ENCODE measurements around the gene PPP1R11. TPM values are rescaled to one million over a fixed set of nuclear protein-coding genes. Genes with fewer than 3 reads are reported as not detected.

The PPP1R11 gene
- total and polyA plus RNA-seq, 2 of the 13 experiments (the other 11 are each of a cell fraction or from before 2014, with no cell fraction given): 32.1 to 58.9 TPM

DNA sequence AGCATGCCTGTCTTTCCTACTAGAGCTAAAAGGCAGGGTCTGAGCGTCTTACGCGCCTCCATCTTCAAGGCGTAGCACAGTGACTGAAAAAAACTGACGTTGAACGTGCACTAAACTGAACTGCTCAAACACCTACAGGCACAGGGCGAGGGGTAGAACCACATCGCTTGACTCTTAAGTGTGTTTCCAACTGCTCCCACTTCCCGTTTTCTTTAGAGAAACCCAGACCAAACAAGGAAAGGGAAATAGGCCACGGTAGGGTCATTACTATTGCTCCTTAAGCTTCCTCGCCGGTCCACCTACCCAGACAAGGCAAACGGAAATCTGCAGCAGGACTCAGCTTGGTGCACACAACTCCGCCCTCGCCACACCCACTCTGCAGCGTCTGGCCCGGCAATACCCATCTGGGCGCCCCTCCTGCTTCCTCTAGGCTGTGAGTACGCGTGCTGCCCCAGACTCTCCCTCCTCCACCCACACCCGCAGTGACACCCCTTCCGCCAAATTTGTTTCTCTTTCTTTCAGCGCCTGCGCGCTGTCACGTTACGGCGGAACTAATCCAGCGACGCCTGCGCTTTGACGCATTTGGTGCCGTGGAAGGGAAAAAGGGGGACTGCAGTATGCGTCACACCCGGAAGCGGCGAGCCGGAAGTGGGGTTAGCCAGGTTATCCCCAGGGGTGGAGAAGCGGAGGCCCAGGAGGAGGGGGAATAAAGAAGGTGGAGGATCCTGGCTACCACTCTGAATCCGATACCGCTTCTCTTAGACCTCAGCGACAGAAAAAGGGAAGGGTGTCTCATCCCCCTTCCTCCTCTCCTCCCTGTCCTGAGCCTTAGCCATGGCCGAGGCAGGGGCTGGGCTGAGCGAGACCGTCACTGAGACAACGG is at the start of gene PPP1R11 (continued):
- TF ChIP-seq, protein P1, sequence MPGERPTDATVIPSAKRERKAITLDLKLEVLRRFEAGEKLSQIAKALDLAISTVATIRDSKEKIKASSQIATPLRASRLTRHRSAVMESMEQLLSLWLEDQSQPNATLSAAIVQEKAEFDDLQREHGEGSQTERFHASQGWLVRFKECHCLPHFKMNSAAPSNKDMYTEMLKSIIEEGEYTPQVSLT (CRISPR knock-in tag; IDR thresholded peaks at IDR 0.05; ENCODE audit: borderline replicate concordance, low read depth): peak; percentile 73; the same call in 1 of the 2 replicates
- TF ChIP-seq KAT7 (CRISPR knock-in tag; IDR thresholded peaks at IDR 0.05; ENCODE audit: borderline replicate concordance) (no peak), ZNF121 (CRISPR knock-in tag; IDR thresholded peaks at IDR 0.05) (0 out of 2 replicates have a peak, but pooled peaks have one; percentile 48), ZNF567 (CRISPR knock-in tag; IDR thresholded peaks at IDR 0.05; ENCODE audit: borderline replicate concordance) (peak; percentile 71), NFIB (CRISPR knock-in tag; IDR thresholded peaks at IDR 0.05; ENCODE audit: borderline replicate concordance) (no peak), RELA (CRISPR knock-in tag; IDR thresholded peaks at IDR 0.05) (0 out of 2 replicates have a peak, but pooled peaks have one; percentile 71), PRPF4 (IDR thresholded peaks at IDR 0.05; ENCODE audit: low read depth, low read length, poor library complexity, severe bottlenecking) (no peak), EED (CRISPR knock-in tag; IDR thresholded peaks at IDR 0.05) (no peak), SMAD1 (CRISPR knock-in tag; IDR thresholded peaks at IDR 0.05; ENCODE audit: borderline replicate concordance, low read depth) (peak; percentile 65; the same call in 1 of the 2 replicates), CEBPG (CRISPR knock-in tag; IDR thresholded peaks at IDR 0.05) (0 out of 2 replicates have a peak, but pooled peaks have one; percentile 29), ETV5 (CRISPR knock-in tag; IDR thresholded peaks at IDR 0.05; ENCODE audit: borderline replicate concordance) (peak; percentile 93), SOX13 (IDR thresholded peaks at IDR 0.05) (no peak), SOX13 (CRISPR knock-in tag; conservative IDR thresholded peaks at IDR 0.05 in 1 of 2, IDR thresholded peaks at IDR 0.05 in 1 of 2) (0 out of 4 replicates have a peak, but pooled peaks of 1 of the 2 experiments have one; percentile 29), CBFB (CRISPR knock-in tag; IDR thresholded peaks at IDR 0.05) (peak; percentile 66; the same call in 1 of the 2 replicates), KDM4B (CRISPR knock-in tag; IDR thresholded peaks at IDR 0.05) (peak; percentile 67; the same call in 1 of the 2 replicates), RFX1 (IDR thresholded peaks at IDR 0.05) (peak; percentile 88; the same call in 1 of the 2 replicates), ZNF777 (CRISPR knock-in tag; IDR thresholded peaks at IDR 0.05) (peak; percentile 48; the same call in 1 of the 2 replicates), KAT2B (IDR thresholded peaks at IDR 0.05; ENCODE audit: borderline replicate concordance, low read depth, low read length) (no peak), ZNF501 (CRISPR knock-in tag; IDR thresholded peaks at IDR 0.05) (peak; percentile 99)
- TF ChIP-seq, protein P2, sequence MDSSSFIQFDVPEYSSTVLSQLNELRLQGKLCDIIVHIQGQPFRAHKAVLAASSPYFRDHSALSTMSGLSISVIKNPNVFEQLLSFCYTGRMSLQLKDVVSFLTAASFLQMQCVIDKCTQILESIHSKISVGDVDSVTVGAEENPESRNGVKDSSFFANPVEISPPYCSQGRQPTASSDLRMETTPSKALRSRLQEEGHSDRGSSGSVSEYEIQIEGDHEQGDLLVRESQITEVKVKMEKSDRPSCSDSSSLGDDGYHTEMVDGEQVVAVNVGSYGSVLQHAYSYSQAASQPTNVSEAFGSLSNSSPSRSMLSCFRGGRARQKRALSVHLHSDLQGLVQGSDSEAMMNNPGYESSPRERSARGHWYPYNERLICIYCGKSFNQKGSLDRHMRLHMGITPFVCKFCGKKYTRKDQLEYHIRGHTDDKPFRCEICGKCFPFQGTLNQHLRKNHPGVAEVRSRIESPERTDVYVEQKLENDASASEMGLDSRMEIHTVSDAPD (CRISPR knock-in tag; IDR thresholded peaks at IDR 0.05): peak; percentile 94
- TF ChIP-seq, protein P3, sequence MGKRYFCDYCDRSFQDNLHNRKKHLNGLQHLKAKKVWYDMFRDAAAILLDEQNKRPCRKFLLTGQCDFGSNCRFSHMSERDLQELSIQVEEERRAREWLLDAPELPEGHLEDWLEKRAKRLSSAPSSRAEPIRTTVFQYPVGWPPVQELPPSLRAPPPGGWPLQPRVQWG (CRISPR knock-in tag; IDR thresholded peaks at IDR 0.05; ENCODE audit: borderline replicate concordance, low read depth): no peak
- TF ChIP-seq, protein P4, sequence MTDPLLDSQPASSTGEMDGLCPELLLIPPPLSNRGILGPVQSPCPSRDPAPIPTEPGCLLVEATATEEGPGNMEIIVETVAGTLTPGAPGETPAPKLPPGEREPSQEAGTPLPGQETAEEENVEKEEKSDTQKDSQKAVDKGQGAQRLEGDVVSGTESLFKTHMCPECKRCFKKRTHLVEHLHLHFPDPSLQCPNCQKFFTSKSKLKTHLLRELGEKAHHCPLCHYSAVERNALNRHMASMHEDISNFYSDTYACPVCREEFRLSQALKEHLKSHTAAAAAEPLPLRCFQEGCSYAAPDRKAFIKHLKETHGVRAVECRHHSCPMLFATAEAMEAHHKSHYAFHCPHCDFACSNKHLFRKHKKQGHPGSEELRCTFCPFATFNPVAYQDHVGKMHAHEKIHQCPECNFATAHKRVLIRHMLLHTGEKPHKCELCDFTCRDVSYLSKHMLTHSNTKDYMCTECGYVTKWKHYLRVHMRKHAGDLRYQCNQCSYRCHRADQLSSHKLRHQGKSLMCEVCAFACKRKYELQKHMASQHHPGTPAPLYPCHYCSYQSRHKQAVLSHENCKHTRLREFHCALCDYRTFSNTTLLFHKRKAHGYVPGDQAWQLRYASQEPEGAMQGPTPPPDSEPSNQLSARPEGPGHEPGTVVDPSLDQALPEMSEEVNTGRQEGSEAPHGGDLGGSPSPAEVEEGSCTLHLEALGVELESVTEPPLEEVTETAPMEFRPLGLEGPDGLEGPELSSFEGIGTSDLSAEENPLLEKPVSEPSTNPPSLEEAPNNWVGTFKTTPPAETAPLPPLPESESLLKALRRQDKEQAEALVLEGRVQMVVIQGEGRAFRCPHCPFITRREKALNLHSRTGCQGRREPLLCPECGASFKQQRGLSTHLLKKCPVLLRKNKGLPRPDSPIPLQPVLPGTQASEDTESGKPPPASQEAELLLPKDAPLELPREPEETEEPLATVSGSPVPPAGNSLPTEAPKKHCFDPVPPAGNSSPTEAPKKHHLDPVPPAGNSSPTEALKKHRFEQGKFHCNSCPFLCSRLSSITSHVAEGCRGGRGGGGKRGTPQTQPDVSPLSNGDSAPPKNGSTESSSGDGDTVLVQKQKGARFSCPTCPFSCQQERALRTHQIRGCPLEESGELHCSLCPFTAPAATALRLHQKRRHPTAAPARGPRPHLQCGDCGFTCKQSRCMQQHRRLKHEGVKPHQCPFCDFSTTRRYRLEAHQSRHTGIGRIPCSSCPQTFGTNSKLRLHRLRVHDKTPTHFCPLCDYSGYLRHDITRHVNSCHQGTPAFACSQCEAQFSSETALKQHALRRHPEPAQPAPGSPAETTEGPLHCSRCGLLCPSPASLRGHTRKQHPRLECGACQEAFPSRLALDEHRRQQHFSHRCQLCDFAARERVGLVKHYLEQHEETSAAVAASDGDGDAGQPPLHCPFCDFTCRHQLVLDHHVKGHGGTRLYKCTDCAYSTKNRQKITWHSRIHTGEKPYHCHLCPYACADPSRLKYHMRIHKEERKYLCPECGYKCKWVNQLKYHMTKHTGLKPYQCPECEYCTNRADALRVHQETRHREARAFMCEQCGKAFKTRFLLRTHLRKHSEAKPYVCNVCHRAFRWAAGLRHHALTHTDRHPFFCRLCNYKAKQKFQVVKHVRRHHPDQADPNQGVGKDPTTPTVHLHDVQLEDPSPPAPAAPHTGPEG (CRISPR knock-in tag; IDR thresholded peaks at IDR 0.05): peak; percentile 88
